ENCODE data around the gene CATSPER1.

CATSPER1 gene

GRCh38 chr11:66070604-66071380 is 44.5 kb upstream of the CATSPER1 start:
- POLR2A ChIA-PET, result interaction anchor here (0.8 to 1.0 kb wide), 2 partner anchors 19 to 49 kb away, joined by 3 to 4 read pairs; partner anchors contain the start of gene SF3B2
- TF ChIP-seq BHLHE40 (IDR thresholded peaks at IDR 0.05; ENCODE audit: borderline replicate concordance) (no peak), SP1 (IDR thresholded peaks at IDR 0.05) (no peak), LEF1 (IDR thresholded peaks at IDR 0.05; ENCODE audit: borderline replicate concordance) (no peak), ZNF384 (IDR thresholded peaks at IDR 0.05) (no peak), L3MBTL2 (conservative IDR thresholded peaks at IDR 0.05) (no peak), SUZ12 (IDR thresholded peaks at IDR 0.05) (no peak), ELF4 (IDR thresholded peaks at IDR 0.05) (no peak), FOXM1 (IDR thresholded peaks at IDR 0.05; ENCODE audit: borderline replicate concordance) (no peak), CTBP1 (IDR thresholded peaks at IDR 0.05; ENCODE audit: borderline replicate concordance) (no peak), NFRKB (IDR thresholded peaks at IDR 0.05) (no peak), ARNT (IDR thresholded peaks at IDR 0.05) (no peak), HDGF (IDR thresholded peaks at IDR 0.05; ENCODE audit: borderline replicate concordance) (no peak)
- DNase-seq (ENCODE audit: extremely low spot score), result peak; percentile 24
- CTCF ChIA-PET, result no interaction called here

- peak; percentile 72 for DNase-seq (ENCODE audit: extremely low spot score)
- TF ChIP-seq HDGF (IDR thresholded peaks at IDR 0.05; ENCODE audit: borderline replicate concordance), result no peak
- TF ChIP-seq ARNT (IDR thresholded peaks at IDR 0.05), result no peak
- TF ChIP-seq PKNOX1 (IDR thresholded peaks at IDR 0.05), result no peak
- no peak for TF ChIP-seq SUZ12 (IDR thresholded peaks at IDR 0.05)
- TF ChIP-seq FOXK2 (IDR thresholded peaks at IDR 0.05), result no peak
- TF ChIP-seq CTBP1 (IDR thresholded peaks at IDR 0.05; ENCODE audit: borderline replicate concordance), result no peak
- TF ChIP-seq FOXM1 (IDR thresholded peaks at IDR 0.05; ENCODE audit: borderline replicate concordance), result no peak
- TF ChIP-seq ZNF384 (IDR thresholded peaks at IDR 0.05), result no peak
- no peak for TF ChIP-seq L3MBTL2 (conservative IDR thresholded peaks at IDR 0.05)
- no peak for TF ChIP-seq NFRKB (IDR thresholded peaks at IDR 0.05)
- no peak for TF ChIP-seq SP1 (IDR thresholded peaks at IDR 0.05)
- TF ChIP-seq LEF1 (IDR thresholded peaks at IDR 0.05; ENCODE audit: borderline replicate concordance), result no peak
- no peak for TF ChIP-seq ELF4 (IDR thresholded peaks at IDR 0.05)
- no peak for TF ChIP-seq TARDBP (IDR thresholded peaks at IDR 0.05)
- TF ChIP-seq FOXA1 (IDR thresholded peaks at IDR 0.05), result no peak
- TF ChIP-seq BHLHE40 (IDR thresholded peaks at IDR 0.05; ENCODE audit: borderline replicate concordance), result no peak
- ChIA-PET POLR2A (interaction anchor here (1.0 to 3.2 kb wide), 2 partner anchors 17 to 50 kb away, joined by 3 to 34 read pairs; partner anchors contain the start of gene SF3B2), CTCF (interaction anchor here (0.5 to 2.5 kb wide), 6 partner anchors 9 to 316 kb away, joined by 3 to 24 read pairs (median 3); partner anchors contain the start of gene SF3B2)
Measured at GRCh38 chr11:66069715-66070603, 43.7 kb upstream of the CATSPER1 start, which contains the start of gene PACS1. TSS of gene PACS1 (plus strand) at chr11:66070272. CDS start at chr11:66070487, 215 bp downstream.

- no peak for DNase-seq (ENCODE audit: extremely low spot score)
Measured at GRCh38 chr11:66068923-66069714, 42.8 kb upstream of the CATSPER1 start.

GRCh38 chr11:66068154-66068821 is 42.0 kb upstream of the CATSPER1 start:
- peak; percentile 79 for DNase-seq (ENCODE audit: extremely low spot score)
- ChIA-PET POLR2A (interaction anchor here (1.2 to 3.2 kb wide), 4 partner anchors 10 to 66 kb away, joined by 3 to 34 read pairs (median 7); partner anchors contain the start of genes BANF1 and SF3B2), CTCF (interaction anchor here (0.6 to 2.5 kb wide), 15 partner anchors 8 to 180 kb away, joined by 3 to 24 read pairs (median 5); partner anchors contain the start of genes FIBP and SF3B2)
- TF ChIP-seq SP1 (IDR thresholded peaks at IDR 0.05) (no peak), PKNOX1 (IDR thresholded peaks at IDR 0.05) (no peak), TARDBP (IDR thresholded peaks at IDR 0.05) (no peak), HDGF (IDR thresholded peaks at IDR 0.05; ENCODE audit: borderline replicate concordance) (no peak), ARNT (IDR thresholded peaks at IDR 0.05) (no peak), BHLHE40 (IDR thresholded peaks at IDR 0.05; ENCODE audit: borderline replicate concordance) (no peak), L3MBTL2 (conservative IDR thresholded peaks at IDR 0.05) (no peak), SUZ12 (IDR thresholded peaks at IDR 0.05) (no peak), ZNF384 (IDR thresholded peaks at IDR 0.05) (no peak), NFRKB (IDR thresholded peaks at IDR 0.05) (no peak), FOXA1 (IDR thresholded peaks at IDR 0.05) (no peak), CTBP1 (IDR thresholded peaks at IDR 0.05; ENCODE audit: borderline replicate concordance) (no peak), LEF1 (IDR thresholded peaks at IDR 0.05; ENCODE audit: borderline replicate concordance) (no peak), ELF4 (IDR thresholded peaks at IDR 0.05) (no peak), FOXK2 (IDR thresholded peaks at IDR 0.05) (no peak)

More at GRCh38 chr11:66068923-66069714, 42.8 kb upstream of the CATSPER1 start:
- ChIA-PET POLR2A (interaction anchor here (1.5 to 3.2 kb wide), 3 partner anchors 16 to 66 kb away, joined by 3 to 34 read pairs (median 8); partner anchors contain the start of genes BANF1 and SF3B2), CTCF (interaction anchor here (0.6 to 2.5 kb wide), 15 partner anchors 8 to 317 kb away, joined by 3 to 24 read pairs (median 5); partner anchors contain the start of genes FIBP and SF3B2)
- no peak for TF ChIP-seq ZNF384 (IDR thresholded peaks at IDR 0.05)
- TF ChIP-seq FOXM1 (IDR thresholded peaks at IDR 0.05; ENCODE audit: borderline replicate concordance), result no peak
- no peak for TF ChIP-seq CTBP1 (IDR thresholded peaks at IDR 0.05; ENCODE audit: borderline replicate concordance)
- TF ChIP-seq NFRKB (IDR thresholded peaks at IDR 0.05), result no peak
- no peak for TF ChIP-seq BHLHE40 (IDR thresholded peaks at IDR 0.05; ENCODE audit: borderline replicate concordance)
- TF ChIP-seq SUZ12 (IDR thresholded peaks at IDR 0.05), result no peak
- TF ChIP-seq FOXA1 (IDR thresholded peaks at IDR 0.05), result no peak
- no peak for TF ChIP-seq FOXK2 (IDR thresholded peaks at IDR 0.05)
- TF ChIP-seq ELF4 (IDR thresholded peaks at IDR 0.05), result no peak
- no peak for TF ChIP-seq PKNOX1 (IDR thresholded peaks at IDR 0.05)
- no peak for TF ChIP-seq SP1 (IDR thresholded peaks at IDR 0.05)
- TF ChIP-seq LEF1 (IDR thresholded peaks at IDR 0.05; ENCODE audit: borderline replicate concordance), result no peak
- no peak for TF ChIP-seq ARNT (IDR thresholded peaks at IDR 0.05)
- no peak for TF ChIP-seq L3MBTL2 (conservative IDR thresholded peaks at IDR 0.05)

Measured in HEK293T (cell line).